ENCODE data around the gene OPCML. TPM values are rescaled to one million over a fixed set of nuclear protein-coding genes. Genes with fewer than 3 reads are reported as not detected.

The OPCML gene
- total RNA-seq, 1 experiment from 2014 or later: 0.94 TPM

GRCh38 chr11:133303262-133303661 lies 229.0 kb downstream of the OPCML start:
- H3K27me3 ChIP-seq (ENCODE audit: insufficient read depth, low read length): no peaks in the 10 kb centered on the region
- H3K79me1 ChIP-seq (ENCODE audit: insufficient read depth, low read depth, low read length, poor library complexity, severe bottlenecking): no peaks in the 10 kb centered on the region
- no peak for TF ChIP-seq CTCF (conservative IDR thresholded peaks at IDR 0.05)
- H3K4ac ChIP-seq (ENCODE audit: low read depth, low read length): no peak overlapping the region
- no peak overlapping the region for H3K9ac ChIP-seq (ENCODE audit: extremely low read depth, insufficient read length, low read length)
- Mint-ChIP-seq H3K4me3 (no peak overlapping the region), H3K36me3 (ENCODE audit: insufficient read depth in 1 of 3, low read depth in 3 of 3) (0 out of 7 replicates have a peak, but pooled peaks cover 0 to 4% (median 0%) of the 10 kb centered on the region in 3 experiments), H3K9me3 (peaks cover 3% of the 10 kb centered on the region in 2 experiments; a peak in 4 of 5 replicates), H3K27me3 (ENCODE audit: low read depth) (no peaks in the 10 kb centered on the region; the same call in 1 of the 2 replicates), H3K27ac (no peak overlapping the region), H3K4me1 (peaks cover 10% of the 10 kb centered on the region in 2 experiments)
- no peaks in the 10 kb centered on the region for H3K79me2 ChIP-seq (ENCODE audit: insufficient read depth, low read length)
- H4K20me1 ChIP-seq (ENCODE audit: control insufficient read depth, insufficient read depth, insufficient read length): no peaks in the 10 kb centered on the region
- H4K91ac ChIP-seq (ENCODE audit: insufficient read length, low read depth, low read length): no peak overlapping the region
- no peak overlapping the region for H3K18ac ChIP-seq (ENCODE audit: insufficient read length, low read depth, low read length)
- WGBS (ENCODE audit: extremely low coverage, insufficient read length, low lambda C conversion rate): no CpG with 5 or more reads among the region's 5 CpGs
- H4K8ac ChIP-seq (replicated peaks; ENCODE audit: insufficient read length, low read depth, low read length): no peak overlapping the region
- H3K14ac ChIP-seq (ENCODE audit: insufficient read depth, low read length): no peak overlapping the region
- H3K23ac ChIP-seq (ENCODE audit: insufficient read length, low read depth, low read length): no peak overlapping the region
- no peak overlapping the region for H2BK20ac ChIP-seq (ENCODE audit: low read depth, low read length, poor library complexity, severe bottlenecking)
- no peaks in the 10 kb centered on the region for H3K23me2 ChIP-seq (ENCODE audit: insufficient read length, low read depth, low read length, poor library complexity, severe bottlenecking)
- no peaks in the 10 kb centered on the region for H3K4me1 ChIP-seq (ENCODE audit: insufficient read depth, low read length)
- no peak overlapping the region for H3K4me2 ChIP-seq (ENCODE audit: insufficient read depth, insufficient read length, low read length)
- H2BK12ac ChIP-seq (ENCODE audit: insufficient read length, low read depth, low read length): no peak overlapping the region
- no peak overlapping the region for H3T11ph ChIP-seq (ENCODE audit: low read length)
- H2AK5ac ChIP-seq (ENCODE audit: insufficient read length, low read length): no peak overlapping the region
- H2BK15ac ChIP-seq (ENCODE audit: low read depth, low read length): no peak overlapping the region
- no peak overlapping the region for H3K27ac ChIP-seq (ENCODE audit: insufficient read length, low read depth, low read length)
- no peak overlapping the region for H2AFZ ChIP-seq (ENCODE audit: low read length)
- no peak overlapping the region for H2BK5ac ChIP-seq (ENCODE audit: insufficient read length, low read length)
- H2BK120ac ChIP-seq (ENCODE audit: low read depth, low read length, poor library complexity, severe bottlenecking): no peak overlapping the region
- H3K56ac ChIP-seq (ENCODE audit: insufficient read length, low read depth, low read length): no peak overlapping the region
- H4K5ac ChIP-seq (ENCODE audit: insufficient read length, low read depth, low read length): no peak overlapping the region
- no peak for DNase-seq
- H3K9me3 ChIP-seq (ENCODE audit: control insufficient read depth, low read depth, low read length): no peaks in the 10 kb centered on the region

Data from H9 (cell line).